GM23248 (cell line): ENCODE measurements around the gene TEDC2. TPM values are rescaled to one million over a fixed set of nuclear protein-coding genes. Genes with fewer than 3 reads are reported as not detected.

Source experiments
- DNase-seq: peaks from one replicate; pipeline ENCODE4 v3.0.0-alpha.2; 2015
- H2AFZ ChIP-seq: fragments of 200-600 bp; sonication (generic); 2 replicates; pipeline ENCODE4 v1.6.1; 2016; ENCODE audit warnings: antibody characterized with exemption
- H3F3A ChIP-seq: fragments of 200-600 bp; sonication (generic); 2 replicates; pipeline ENCODE4 v1.6.1; 2016; ENCODE audit warnings: mild to moderate bottlenecking, antibody characterized with exemption, mixed run types; ENCODE audit not compliant: insufficient read depth
- H3K27ac ChIP-seq: fragments of 200-600 bp; sonication (generic); 2 replicates; pipeline ENCODE4 v1.5.1; 2016; ENCODE audit warnings: mild to moderate bottlenecking
- H3K27me3 ChIP-seq: fragments of 200-600 bp; sonication (generic); replicated peaks from 2 replicates; pipeline ENCODE4 v1.6.1; 2016; ENCODE audit warnings: mild to moderate bottlenecking; ENCODE audit not compliant: insufficient read depth
- H3K36me3 ChIP-seq: fragments of 200-600 bp; sonication (generic); 2 replicates; pipeline ENCODE4 v1.6.1; 2016; ENCODE audit warnings: low read depth, mild to moderate bottlenecking
- H3K4me1 ChIP-seq: fragments of 200-600 bp; sonication (generic); 2 replicates; pipeline ENCODE4 v1.6.1; 2016; ENCODE audit warnings: mild to moderate bottlenecking; ENCODE audit not compliant: insufficient read depth
- H3K4me2 ChIP-seq: fragments of 200-600 bp; sonication (generic); one replicate; pipeline ENCODE4 v1.6.1; 2016; ENCODE audit warnings: mild to moderate bottlenecking; ENCODE audit not compliant: unreplicated experiment
- H3K4me3 ChIP-seq: fragments of 200-600 bp; sonication (generic); 2 replicates; pipeline ENCODE4 v1.5.1; 2016; ENCODE audit warnings: mild to moderate bottlenecking
- H3K79me2 ChIP-seq: fragments of 200-600 bp; sonication (generic); 2 replicates; pipeline ENCODE4 v1.6.1; 2016; ENCODE audit warnings: mild to moderate bottlenecking; ENCODE audit not compliant: insufficient read depth
- H3K9ac ChIP-seq: fragments of 200-600 bp; sonication (generic); 2 replicates; pipeline ENCODE4 v1.6.1; 2016; ENCODE audit warnings: mild to moderate bottlenecking
- H3K9me2 ChIP-seq: fragments of 200-600 bp; sonication (generic); 2 replicates; pipeline ENCODE4 v1.6.1; 2016; ENCODE audit warnings: mixed run types, mild to moderate bottlenecking, moderate library complexity; ENCODE audit not compliant: insufficient read depth
- H3K9me3 ChIP-seq: fragments of 200-600 bp; sonication (generic); one replicate; pipeline ENCODE4 v1.6.1; 2017; ENCODE audit warnings: low read depth
- H4K20me1 ChIP-seq: fragments of 200-600 bp; sonication (generic); 2 replicates; pipeline ENCODE4 v1.6.0; 2016; ENCODE audit not compliant: insufficient read depth
- EZH2 ChIP-seq: fragments of 200-600 bp; sonication (generic); IDR thresholded peaks from 2 replicates; pipeline ENCODE4 v1.6.1; 2018; ENCODE audit warnings: antibody characterized with exemption, mild to moderate bottlenecking; ENCODE audit not compliant: insufficient read depth, poor library complexity, severe bottlenecking
- EZH2phosphoT487 ChIP-seq: fragments of 200-600 bp; sonication (generic); IDR thresholded peaks from 2 replicates; pipeline ENCODE4 v1.6.1; 2018; ENCODE audit warnings: antibody characterized with exemption, moderate library complexity, mild to moderate bottlenecking, low read depth; ENCODE audit not compliant: insufficient read depth
- WGBS, 2 experiments: methylation state at CpG; one replicate each; pipeline ENCODE4 v1.1.6; 2015 to 2017; ENCODE audit warnings: low lambda C conversion rate in 2 of 2, low coverage in 1 of 2; ENCODE audit errors: missing lambda C conversion rate in 2 of 2; 5-methylcytosine and 5-hydroxymethylcytosine counted together
- in situ Hi-C: fragments of 300-500 bp; cut with MboI; formaldehyde crosslinking; loops from 2 replicates; pipeline ENCODE4 v1.15.0; 2020
- polyA plus RNA-seq: library from polyadenylated mRNA; unstranded; fragments of >200 nt; fragmentation: Nextera tagmentation; extraction: Ambion mirVana; gene quantifications from 2 replicates; pipeline ENCODE4 v1.2.1, GENCODE V29; 2016
- total RNA-seq: library from RNA; depleted of rRNA; stranded (reverse); fragments of >200 nt; shearing (Covaris generic); gene quantifications from 2 replicates; pipeline ENCODE4 v1.2.3, GENCODE V29; 2014

The TEDC2 gene
- total and polyA plus RNA-seq, 2 experiments from 2014 or later, result 4.8 to 6.8 TPM

DNA sequence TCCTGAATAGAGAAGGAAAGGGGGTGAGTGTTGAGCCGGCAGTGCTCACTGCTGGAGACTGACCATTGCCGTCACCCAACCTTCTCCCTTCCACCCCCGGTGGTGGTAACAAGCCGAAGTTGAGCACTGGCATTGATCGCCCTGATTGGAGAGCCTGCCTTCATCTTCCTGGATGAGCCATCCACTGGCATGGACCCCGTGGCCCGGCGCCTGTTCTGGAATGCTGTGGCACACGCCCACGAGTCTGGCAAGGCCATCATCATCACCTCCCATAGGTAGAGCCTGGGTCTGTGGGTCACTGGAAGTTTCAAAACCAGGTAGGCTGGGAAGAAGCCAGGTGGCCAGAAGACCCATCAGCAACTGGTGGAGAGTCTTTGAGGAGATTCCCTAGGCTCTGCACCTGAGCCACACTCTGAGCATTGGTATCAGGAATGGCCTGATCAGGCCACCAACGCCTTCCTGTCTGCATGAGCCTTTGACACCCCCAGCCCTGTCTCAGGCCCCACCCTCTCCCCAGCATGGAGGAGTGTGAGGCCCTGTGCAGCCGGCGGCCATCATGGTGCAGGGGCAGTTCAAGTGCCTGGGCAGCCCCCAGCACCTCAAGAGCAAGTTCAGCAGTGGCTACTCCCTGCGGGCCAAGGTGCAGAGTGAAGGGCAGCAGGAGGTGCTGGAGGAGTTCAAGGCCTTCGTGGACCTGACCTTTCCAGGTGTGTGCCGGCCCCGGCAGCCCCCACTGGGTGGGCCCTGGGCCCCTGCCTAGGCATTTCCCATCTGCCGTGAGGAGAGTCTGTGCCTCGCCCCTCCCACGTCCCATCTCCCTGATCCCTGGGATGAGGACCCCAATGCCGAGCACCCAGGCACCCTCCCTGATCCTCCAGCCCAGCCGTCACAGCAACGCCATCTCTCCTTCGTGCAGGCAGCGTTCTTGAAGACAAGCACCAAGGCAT lies 35.6 kb upstream of the TEDC2 start:
- no peak overlapping the region for H3K4me2 ChIP-seq
- H3K27me3 ChIP-seq, result 0 out of 2 replicates have a peak, but pooled peaks cover 4% of the 10 kb centered on the region
- H3K36me3 ChIP-seq, result no peaks in the 10 kb centered on the region
- H3K9me2 ChIP-seq, result no peaks in the 10 kb centered on the region
- H3K4me3 ChIP-seq, result no peak overlapping the region
- H3K79me2 ChIP-seq, result no peaks in the 10 kb centered on the region
- in situ Hi-C loops, result no loop called here
- TF ChIP-seq EZH2phosphoT487, result no peak
- WGBS, 2 experiments, result 82 to 84% methylated on average over 24 to 25 of the region's 25 CpGs
- no peak overlapping the region for H3K27ac ChIP-seq
- no peak overlapping the region for H2AFZ ChIP-seq
- H3K9me3 ChIP-seq, result no peaks in the 10 kb centered on the region
- H4K20me1 ChIP-seq, result no peaks in the 10 kb centered on the region
- H3K4me1 ChIP-seq, result no peaks in the 10 kb centered on the region
- H3K9ac ChIP-seq, result no peak overlapping the region
- no peaks in the 10 kb centered on the region for H3F3A ChIP-seq
- no peak for DNase-seq

DNA sequence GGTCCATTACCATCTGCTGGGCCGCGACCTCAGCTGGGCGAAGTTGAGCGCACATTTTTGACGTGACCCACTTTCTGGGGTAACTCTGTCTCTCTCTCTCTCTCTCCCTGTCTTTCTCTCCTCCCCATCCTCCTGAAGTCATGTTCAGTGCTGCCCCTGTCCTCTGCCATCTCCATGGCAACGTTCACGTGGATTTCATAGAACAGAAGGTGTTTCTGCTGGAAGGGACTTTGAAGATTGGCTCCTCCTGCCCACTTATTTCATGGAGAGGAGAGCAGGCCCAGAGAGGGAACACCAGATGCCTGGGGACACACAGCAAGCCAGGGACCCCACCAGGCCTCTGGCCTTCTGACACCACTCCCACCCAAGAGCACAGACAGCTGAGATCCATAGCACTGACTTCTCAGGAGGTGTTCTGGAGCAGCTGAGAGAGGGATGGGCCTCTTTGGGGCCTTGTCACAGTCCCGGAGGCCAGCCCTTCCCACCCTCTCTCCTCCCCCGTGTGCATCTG lies 34.8 kb upstream of the TEDC2 start:
- Histone ChIP-seq H3K36me3 (no peaks in the 10 kb centered on the region), H3K4me2 (no peak overlapping the region), H3K4me3 (no peak overlapping the region), H3K9ac (no peak overlapping the region), H3K9me2 (no peaks in the 10 kb centered on the region), H3K27me3 (0 out of 2 replicates have a peak, but pooled peaks cover 3% of the 10 kb centered on the region), H3F3A (no peaks in the 10 kb centered on the region), H3K9me3 (no peaks in the 10 kb centered on the region), H2AFZ (no peak overlapping the region), H3K4me1 (peaks cover under 1% of the 10 kb centered on the region; the same call in 1 of the 2 replicates), H3K79me2 (peaks cover 5% of the 10 kb centered on the region), H3K27ac (no peak overlapping the region), H4K20me1 (no peaks in the 10 kb centered on the region)
- no peak for DNase-seq
- 67 to 75% methylated on average over 9 of the region's 9 CpGs for WGBS, 2 experiments
- in situ Hi-C loops, result no loop called here
- TF ChIP-seq EZH2phosphoT487, result no peak
- TF ChIP-seq EZH2, result no peak

DNA sequence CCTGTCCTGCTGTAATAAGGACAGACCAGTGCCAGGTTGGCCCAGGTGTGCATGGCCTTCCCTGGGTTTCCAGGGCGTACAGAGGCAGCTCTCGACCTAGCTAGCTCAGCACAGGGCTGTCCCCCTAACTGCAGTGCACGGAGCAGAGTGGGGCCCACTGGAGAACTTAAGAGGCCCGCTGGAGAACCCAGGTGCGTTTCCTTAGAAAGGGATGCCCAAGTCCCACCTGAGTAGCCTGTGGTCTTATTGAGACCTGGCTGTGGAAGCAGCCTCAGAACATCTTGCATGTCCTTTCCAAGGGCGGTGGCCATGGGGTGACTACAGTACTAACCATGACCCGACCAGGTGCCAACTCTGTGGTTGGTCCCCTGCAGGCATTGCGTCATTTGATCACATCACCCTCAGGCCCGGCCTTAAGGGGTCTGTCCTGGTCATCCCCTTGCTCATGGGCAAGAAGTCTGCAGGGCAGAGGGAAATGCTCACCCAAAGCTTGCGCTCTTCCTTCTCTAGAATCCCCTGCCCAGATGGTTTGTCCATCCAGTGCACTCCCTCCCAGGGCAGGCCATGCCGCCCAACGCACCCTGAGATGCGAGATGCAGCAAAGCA lies 34.0 kb upstream of the TEDC2 start:
- H3K36me3 ChIP-seq, result no peaks in the 10 kb centered on the region
- H3K4me3 ChIP-seq, result no peak overlapping the region
- no peaks in the 10 kb centered on the region for H3K9me2 ChIP-seq
- H3K9me3 ChIP-seq, result no peaks in the 10 kb centered on the region
- H2AFZ ChIP-seq, result no peak overlapping the region
- WGBS, 2 experiments, result 93 to 95% methylated on average over 13 of the region's 13 CpGs
- peaks cover 13% of the 10 kb centered on the region for H3K79me2 ChIP-seq
- no peak overlapping the region for H3K4me2 ChIP-seq
- no peaks in the 10 kb centered on the region for H3F3A ChIP-seq
- no peak overlapping the region for H3K9ac ChIP-seq
- in situ Hi-C loops, result no loop called here
- no peak for TF ChIP-seq EZH2
- TF ChIP-seq EZH2phosphoT487, result no peak
- no peaks in the 10 kb centered on the region for H3K27me3 ChIP-seq
- DNase-seq, result no peak
- no peaks in the 10 kb centered on the region for H4K20me1 ChIP-seq
- no peak overlapping the region for H3K27ac ChIP-seq
- peaks cover 7% of the 10 kb centered on the region; the same call in 1 of the 2 replicates for H3K4me1 ChIP-seq

DNA sequence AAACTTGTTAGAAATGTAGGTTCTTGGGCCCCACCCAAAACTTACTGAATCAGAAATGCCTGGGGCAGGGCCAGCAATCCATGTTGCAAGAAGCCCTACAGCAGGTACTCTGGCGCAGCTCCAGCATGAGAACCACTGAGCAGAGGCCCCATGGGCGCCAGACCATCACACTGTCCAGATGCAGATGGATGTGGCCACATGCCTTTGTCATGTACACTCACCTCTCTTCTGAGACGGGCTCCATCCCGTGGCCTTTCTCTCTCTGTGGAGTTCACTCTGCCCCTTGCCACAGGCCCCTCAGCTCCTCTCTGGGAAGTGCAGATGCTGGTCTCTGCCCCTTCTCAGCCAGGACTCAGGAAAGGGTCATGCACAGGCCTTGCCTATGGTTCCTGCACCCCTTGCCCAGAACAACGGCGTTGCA lies 33.0 kb upstream of the TEDC2 start:
- Histone ChIP-seq H3K4me3 (no peak overlapping the region), H3K4me2 (no peak overlapping the region), H2AFZ (no peak overlapping the region), H3K27me3 (no peaks in the 10 kb centered on the region), H3K9me2 (no peaks in the 10 kb centered on the region), H3K27ac (no peak overlapping the region), H4K20me1 (no peaks in the 10 kb centered on the region), H3K9ac (no peak overlapping the region), H3K4me1 (peaks cover 7% of the 10 kb centered on the region; the same call in 1 of the 2 replicates), H3F3A (no peaks in the 10 kb centered on the region), H3K9me3 (no peaks in the 10 kb centered on the region), H3K79me2 (peaks cover 21% of the 10 kb centered on the region), H3K36me3 (no peaks in the 10 kb centered on the region)
- DNase-seq, result peak; percentile 23
- 73 to 82% methylated on average over 6 of the region's 6 CpGs for WGBS, 2 experiments
- no peak for TF ChIP-seq EZH2phosphoT487
- no peak for TF ChIP-seq EZH2
- in situ Hi-C loops, result no loop called here
